Body of pancreas (tissue), 4 donors: ENCODE data around the gene SHANK3.

Experiments used
- CTCF ChIP-seq, 7 experiments: fragments of 450-650 bp in 4 of 7; fragments of 200-600 bp in 3 of 7; sonication (generic) in 3 of 7; IDR thresholded peaks; one replicate each; pipeline ENCODE4 v1.5.1; 2016 to 2019; ENCODE audit warnings: antibody characterized with exemption in 7 of 7
- POLR2A ChIP-seq, 3 donors: fragments of 450-650 bp; IDR thresholded peaks; one replicate each; pipeline ENCODE4 v1.6.1; 2016; ENCODE audit warnings: antibody characterized with exemption in 3 of 3, mild to moderate bottlenecking in 2 of 3

- TF ChIP-seq CTCF (IDR thresholded peaks at IDR 0.05) = peak in 4 of 7 experiments; percentile 17 to 36 (median 28)
- TF ChIP-seq POLR2A (IDR thresholded peaks at IDR 0.05) = no peak
Observed at GRCh38 chr22:50691521-50691920, 18.9 kb downstream of the SHANK3 start.
